SK-N-SH treated with all-trans-retinoic acid at 6 μM for 48 hours (cell line): Measurements from ENCODE around the gene INSYN2B.

Experiments
- ATAC-seq: fragments of 200-7000 bp; cut with Tn5 transposase; 3 replicates; pipeline ENCODE4 v1.9.1; 2020; ENCODE audit warnings: mild to moderate bottlenecking, moderate library complexity
- ARNTL ChIP-seq: fragments of 450-650 bp; formaldehyde crosslinking; IDR thresholded peaks from 2 replicates; pipeline ENCODE4 v1.5.0; 2020; ENCODE audit warnings: low read depth, mild to moderate bottlenecking, moderate library complexity, borderline replicate concordance
- BACH2 ChIP-seq: fragments of 250-450 bp; sonication (Bioruptor Pico); IDR thresholded peaks from 2 replicates; pipeline ENCODE4 v1.9.0; 2021; ENCODE audit warnings: mild to moderate bottlenecking, borderline replicate concordance
- CREB5 ChIP-seq: fragments of 250-450 bp; sonication (Bioruptor Pico); IDR thresholded peaks from 2 replicates; pipeline ENCODE4 v1.5.1; 2020; ENCODE audit warnings: low read depth, mild to moderate bottlenecking, moderate library complexity
- CSDC2 ChIP-seq: fragments of 250-450 bp; sonication (Bioruptor Pico); IDR thresholded peaks from 2 replicates; pipeline ENCODE4 v1.5.0; 2020; ENCODE audit warnings: mild to moderate bottlenecking, moderate library complexity
- CSRNP3 ChIP-seq: fragments of 250-450 bp; sonication (Bioruptor Pico); IDR thresholded peaks from 2 replicates; pipeline ENCODE4 v1.5.1; 2021; ENCODE audit warnings: mild to moderate bottlenecking, moderate library complexity
- ESRRG ChIP-seq: fragments of 250-450 bp; sonication (Bioruptor Pico); IDR thresholded peaks from 2 replicates; pipeline ENCODE4 v1.6.1; 2021; ENCODE audit warnings: mild to moderate bottlenecking
- GLIS3 ChIP-seq: fragments of 250-450 bp; sonication (Bioruptor Pico); IDR thresholded peaks from 2 replicates; pipeline ENCODE4 v1.5.0; 2020; ENCODE audit warnings: mild to moderate bottlenecking, moderate library complexity
- ISL1 ChIP-seq: fragments of 250-450 bp; sonication (Bioruptor Pico); IDR thresholded peaks from 2 replicates; pipeline ENCODE4 v2.1.2; 2022; ENCODE audit warnings: mild to moderate bottlenecking, moderate library complexity
- OSR1 ChIP-seq: fragments of 250-450 bp; sonication (Bioruptor Pico); IDR thresholded peaks from 2 replicates; pipeline ENCODE4 v1.8.0; 2022; ENCODE audit warnings: moderate library complexity, mild to moderate bottlenecking, inconsistent platforms
- PPARA ChIP-seq: fragments of 250-450 bp; sonication (Bioruptor Pico); IDR thresholded peaks from 2 replicates; pipeline ENCODE4 v1.5.0; 2020; ENCODE audit warnings: mild to moderate bottlenecking, borderline replicate concordance
- RARB ChIP-seq: fragments of 250-450 bp; sonication (Bioruptor Pico); IDR thresholded peaks from 2 replicates; pipeline ENCODE4 v1.8.0; 2021; ENCODE audit warnings: mild to moderate bottlenecking, moderate library complexity
- SNAI2 ChIP-seq: fragments of 250-450 bp; sonication (Bioruptor Pico); IDR thresholded peaks from 2 replicates; pipeline ENCODE4 v1.5.0; 2020; ENCODE audit warnings: mild to moderate bottlenecking, moderate library complexity
- TCF4 ChIP-seq: fragments of 250-450 bp; sonication (Bioruptor Pico); IDR thresholded peaks from 2 replicates; pipeline ENCODE4 v1.8.0; 2021; ENCODE audit warnings: mild to moderate bottlenecking, moderate library complexity, borderline replicate concordance
- TSHZ2 ChIP-seq: fragments of 250-450 bp; sonication (Bioruptor Pico); IDR thresholded peaks from 2 replicates; pipeline ENCODE4 v1.5.0; 2020; ENCODE audit warnings: mild to moderate bottlenecking, moderate library complexity
- ZFP3 ChIP-seq: fragments of 250-450 bp; sonication (Bioruptor Pico); IDR thresholded peaks from 2 replicates; pipeline ENCODE4 v1.5.0; 2020; ENCODE audit warnings: mild to moderate bottlenecking, moderate library complexity
- ZFP30 ChIP-seq: fragments of 450-650 bp; formaldehyde crosslinking; IDR thresholded peaks from 2 replicates; pipeline ENCODE4 v1.5.0; 2022; ENCODE audit warnings: mild to moderate bottlenecking, moderate library complexity
- ZNF565 ChIP-seq: fragments of 450-650 bp; formaldehyde crosslinking; conservative IDR thresholded peaks from 2 replicates; pipeline ENCODE4 v1.5.0; 2020; ENCODE audit warnings: low read depth, mild to moderate bottlenecking, moderate library complexity
- ZNF70 ChIP-seq: fragments of 450-650 bp; formaldehyde crosslinking; IDR thresholded peaks from 2 replicates; pipeline ENCODE4 v1.5.0; 2020; ENCODE audit warnings: mild to moderate bottlenecking, moderate library complexity
- ZNF8 ChIP-seq: fragments of 450-650 bp; formaldehyde crosslinking; IDR thresholded peaks from 2 replicates; pipeline ENCODE4 v1.5.0; 2020; ENCODE audit warnings: mild to moderate bottlenecking, moderate library complexity
- TF ChIP-seq, protein P1 (sequence below): fragments of 250-450 bp; sonication (Bioruptor Pico); IDR thresholded peaks from 2 replicates; pipeline ENCODE4 v1.8.0; 2021; ENCODE audit warnings: low read depth, mild to moderate bottlenecking, moderate library complexity, borderline replicate concordance

INSYN2B gene

DNA sequence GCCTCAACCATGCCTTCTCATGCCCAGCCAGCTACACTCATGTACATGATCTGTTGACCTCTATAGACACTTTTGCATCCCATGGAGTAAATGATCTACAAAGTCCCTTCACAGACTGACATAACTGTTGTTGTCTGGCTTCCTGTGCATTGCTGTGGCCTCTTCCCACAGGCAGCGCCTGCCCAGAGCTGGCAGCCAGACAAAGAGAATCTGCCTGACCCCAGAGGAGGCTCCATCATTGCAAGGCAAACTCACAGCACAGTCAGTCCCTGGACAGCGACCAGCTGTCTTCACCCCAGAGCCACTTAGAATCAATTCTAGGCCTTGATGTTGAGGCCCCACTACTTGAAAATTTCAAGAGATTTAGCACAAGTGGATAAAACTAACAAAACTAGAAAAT, 65.5 kb downstream of the INSYN2B start:
- ATAC-seq: peak; percentile 88
- TF ChIP-seq, protein P1, sequence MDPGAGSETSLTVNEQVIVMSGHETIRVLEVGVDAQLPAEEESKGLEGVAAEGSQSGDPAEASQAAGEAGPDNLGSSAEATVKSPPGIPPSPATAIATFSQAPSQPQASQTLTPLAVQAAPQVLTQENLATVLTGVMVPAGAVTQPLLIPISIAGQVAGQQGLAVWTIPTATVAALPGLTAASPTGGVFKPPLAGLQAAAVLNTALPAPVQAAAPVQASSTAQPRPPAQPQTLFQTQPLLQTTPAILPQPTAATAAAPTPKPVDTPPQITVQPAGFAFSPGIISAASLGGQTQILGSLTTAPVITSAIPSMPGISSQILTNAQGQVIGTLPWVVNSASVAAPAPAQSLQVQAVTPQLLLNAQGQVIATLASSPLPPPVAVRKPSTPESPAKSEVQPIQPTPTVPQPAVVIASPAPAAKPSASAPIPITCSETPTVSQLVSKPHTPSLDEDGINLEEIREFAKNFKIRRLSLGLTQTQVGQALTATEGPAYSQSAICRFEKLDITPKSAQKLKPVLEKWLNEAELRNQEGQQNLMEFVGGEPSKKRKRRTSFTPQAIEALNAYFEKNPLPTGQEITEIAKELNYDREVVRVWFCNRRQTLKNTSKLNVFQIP: no peak
- TF ChIP-seq SNAI2 (CRISPR knock-in tag) (0 out of 2 replicates have a peak, but pooled peaks have one; percentile 43), GLIS3 (no peak), ZFP3 (no peak)

- no peak for TF ChIP-seq PPARA (CRISPR knock-in tag)
- no peak for TF ChIP-seq CSDC2 (CRISPR knock-in tag)
- no peak for ATAC-seq
Observed at GRCh38 chr5:169913479-169913878, 66.8 kb downstream of the INSYN2B start.

DNA sequence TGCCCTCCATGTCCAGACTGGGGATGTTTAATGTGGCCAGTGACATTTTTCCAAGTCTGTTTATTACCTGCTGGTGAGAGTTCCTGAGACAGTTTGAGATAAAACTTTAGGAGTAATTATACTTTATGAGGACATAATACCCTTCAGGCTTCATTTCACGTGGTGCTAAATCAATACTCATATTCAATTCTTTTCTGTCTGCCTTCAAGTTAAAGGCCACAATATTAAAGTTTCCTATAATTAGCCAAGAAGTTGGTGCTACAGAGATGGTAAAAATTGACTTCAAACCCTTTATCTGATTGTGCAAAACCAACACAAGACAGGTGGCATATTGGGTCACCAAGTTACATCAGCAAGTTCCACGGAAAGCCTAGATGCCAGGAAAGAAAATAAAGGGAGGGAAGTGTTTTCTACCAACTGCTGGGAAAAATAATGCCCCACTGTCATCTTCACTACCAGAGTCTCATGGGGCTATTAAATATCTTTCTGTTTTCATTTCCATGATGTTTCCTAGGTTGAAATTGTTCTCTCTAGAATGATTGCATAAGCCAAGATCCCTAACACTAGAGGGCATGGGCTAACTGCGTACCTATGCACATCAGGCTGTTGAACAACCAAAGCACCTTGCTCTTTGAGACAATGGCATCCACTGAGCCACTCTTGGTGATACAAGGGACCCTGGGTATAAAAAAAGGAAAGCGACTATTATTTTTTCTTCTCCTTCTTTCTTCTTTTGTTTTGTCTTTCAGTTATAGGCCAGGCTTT, 68.7 kb downstream of the INSYN2B start:
- ATAC-seq: 0 out of 3 replicates have a peak, but pooled peaks have one; percentile 27
- TF ChIP-seq TCF4 (no peak), SNAI2 (CRISPR knock-in tag) (no peak)
- TF ChIP-seq, all 23 proteins: peak for 0

DNA sequence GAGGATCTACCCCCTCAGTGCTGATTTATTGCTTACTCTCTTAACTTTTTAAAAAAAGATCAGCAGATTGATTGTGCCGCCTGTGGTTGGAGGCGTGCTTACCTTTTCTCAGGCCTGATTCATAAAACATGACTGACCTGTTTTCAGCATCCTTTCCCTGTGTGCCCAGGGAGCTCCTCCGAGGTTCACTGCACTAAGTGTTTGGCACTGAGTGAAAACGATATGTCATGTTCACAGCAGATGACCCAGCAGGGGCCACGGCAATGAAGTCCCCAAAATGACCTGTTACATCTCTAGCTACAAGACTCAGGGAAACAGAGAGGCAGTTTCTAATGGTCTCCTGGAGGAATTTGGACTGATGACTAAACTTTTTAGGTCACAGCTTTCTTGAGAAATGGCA, 69.9 kb downstream of the INSYN2B start:
- ATAC-seq: no peak
- no peak for TF ChIP-seq ZFP30 (CRISPR knock-in tag)
- no peak for TF ChIP-seq SNAI2 (CRISPR knock-in tag)
- no peak for TF ChIP-seq ZNF565 (CRISPR knock-in tag)
- no peak for TF ChIP-seq ZNF8 (CRISPR knock-in tag)
- TF ChIP-seq ZFP3: no peak
- TF ChIP-seq, protein P1: no peak
- TF ChIP-seq BACH2: no peak
- TF ChIP-seq CREB5: no peak
- no peak for TF ChIP-seq ESRRG (CRISPR knock-in tag)
- TF ChIP-seq TSHZ2 (CRISPR knock-in tag): no peak
- TF ChIP-seq GLIS3: no peak
- no peak for TF ChIP-seq OSR1

- no peak for ATAC-seq
- TF ChIP-seq BACH2 (no peak), PPARA (CRISPR knock-in tag) (no peak), ESRRG (CRISPR knock-in tag) (no peak), RARB (CRISPR knock-in tag) (no peak), OSR1 (no peak), ARNTL (CRISPR knock-in tag) (no peak), ZNF70 (no peak)
Observed at GRCh38 chr5:169909945-169910344, 70.3 kb downstream of the INSYN2B start.

DNA sequence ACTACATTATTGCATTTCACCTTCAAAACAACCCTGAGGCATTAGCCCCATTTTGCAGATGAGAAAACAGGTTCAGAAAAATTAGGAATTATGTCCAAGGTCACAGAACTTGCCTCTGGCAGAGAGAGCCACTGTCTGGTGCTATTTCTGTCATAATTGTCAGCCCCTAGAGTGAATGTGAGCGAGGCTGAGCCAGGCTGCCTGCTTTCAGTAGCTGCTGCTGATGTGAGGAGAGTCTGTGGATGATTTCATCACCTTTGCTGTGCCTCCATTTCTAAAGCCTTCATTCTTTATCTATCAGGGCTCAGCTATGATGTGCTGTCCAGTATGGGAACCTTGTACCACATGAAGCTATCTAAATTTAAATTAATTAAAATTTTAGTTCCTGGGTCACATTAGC, 71.4 kb downstream of the INSYN2B start:
- ATAC-seq: no peak
- TF ChIP-seq ZNF8 (CRISPR knock-in tag): no peak
- TF ChIP-seq ISL1 (CRISPR knock-in tag): no peak
- no peak for TF ChIP-seq SNAI2 (CRISPR knock-in tag)
- TF ChIP-seq CREB5: no peak
- TF ChIP-seq GLIS3: no peak
- no peak for TF ChIP-seq ARNTL (CRISPR knock-in tag)
- no peak for TF ChIP-seq RARB (CRISPR knock-in tag)
- TF ChIP-seq TCF4: no peak
- TF ChIP-seq CSRNP3 (CRISPR knock-in tag): no peak
- no peak for TF ChIP-seq ZFP30 (CRISPR knock-in tag)
- TF ChIP-seq CSDC2 (CRISPR knock-in tag): no peak
- no peak for TF ChIP-seq ESRRG (CRISPR knock-in tag)
- no peak for TF ChIP-seq ZNF565 (CRISPR knock-in tag)
